GM19324 (cell line): ENCODE measurements around the gene ETNK1.
"Not testable (repeated sequence)": the region's sequence is repeated elsewhere in the genome, so short reads cannot be mapped to it uniquely, and the experiment has no call there.

Experiments
- ATAC-seq: cut with Tn5 transposase; IDR thresholded peaks from one replicate; pipeline ENCODE4 v1.9.1; 2021; ENCODE audit warnings: mild to moderate bottlenecking, moderate library complexity; ENCODE audit not compliant: unreplicated experiment, low FRiP score

Gene ETNK1

DNA sequence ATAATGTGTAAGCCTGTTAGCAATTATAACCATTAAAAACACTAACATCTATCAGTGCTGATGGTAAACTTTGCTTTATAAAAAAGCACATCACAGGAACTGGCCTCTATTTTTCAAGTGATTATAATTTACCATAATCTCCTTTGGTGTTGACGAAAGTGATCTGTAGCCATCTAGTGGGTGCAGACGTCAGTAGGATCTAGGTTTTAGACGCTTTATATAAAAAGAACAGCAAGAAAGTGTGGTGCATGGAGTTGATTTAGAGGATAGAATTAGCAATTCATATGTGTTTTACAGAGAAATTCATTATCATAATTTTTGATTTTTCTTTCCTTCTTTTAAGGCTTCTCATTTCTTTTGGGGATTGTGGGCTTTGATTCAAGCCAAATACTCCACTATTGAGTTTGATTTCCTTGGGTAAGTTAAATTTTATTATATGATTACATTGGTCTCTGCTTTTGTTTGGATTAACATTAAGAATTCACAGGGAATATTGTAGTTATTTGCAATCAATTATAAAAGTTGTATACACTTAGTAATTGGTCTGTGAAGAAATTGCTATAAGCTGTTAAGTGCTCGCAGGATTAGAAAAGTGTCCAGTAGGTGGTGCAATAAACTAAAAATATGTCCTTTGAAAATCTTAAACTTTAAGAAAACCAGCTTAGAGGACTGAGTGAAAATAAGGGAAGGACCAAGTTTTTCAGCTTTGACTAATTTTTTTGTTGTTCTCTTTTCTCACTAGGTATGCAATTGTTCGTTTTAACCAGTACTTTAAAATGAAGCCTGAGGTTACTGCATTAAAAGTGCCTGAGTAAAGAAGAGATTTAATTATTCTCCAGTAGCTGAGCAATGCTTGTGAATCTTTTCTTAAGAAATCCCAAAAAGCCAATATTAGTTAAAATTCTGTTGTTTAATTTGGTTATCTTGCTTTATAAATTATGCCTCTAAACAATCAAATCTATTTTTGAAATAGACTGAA, 59.5 kb downstream of the ETNK1 start:
- no peak for ATAC-seq

DNA sequence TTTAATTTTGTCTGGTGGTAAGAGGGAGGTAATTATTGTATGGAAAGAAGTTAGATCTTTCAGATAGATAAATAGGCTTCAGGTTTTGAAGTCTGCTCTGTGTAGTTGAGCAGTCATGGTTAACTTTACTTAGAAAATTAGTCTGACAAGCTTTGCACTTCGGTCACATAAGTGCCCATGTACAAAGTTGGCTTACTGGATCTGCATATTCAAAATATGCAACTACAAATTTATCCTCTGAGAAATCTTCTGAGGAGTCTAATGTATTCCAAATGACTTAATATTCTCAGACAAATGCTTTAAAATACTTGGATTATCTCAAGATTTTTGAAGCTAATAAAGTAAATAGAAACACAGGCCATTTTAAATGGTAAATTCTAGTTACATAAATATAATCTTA, 61.2 kb downstream of the ETNK1 start:
- ATAC-seq: no peak

DNA sequence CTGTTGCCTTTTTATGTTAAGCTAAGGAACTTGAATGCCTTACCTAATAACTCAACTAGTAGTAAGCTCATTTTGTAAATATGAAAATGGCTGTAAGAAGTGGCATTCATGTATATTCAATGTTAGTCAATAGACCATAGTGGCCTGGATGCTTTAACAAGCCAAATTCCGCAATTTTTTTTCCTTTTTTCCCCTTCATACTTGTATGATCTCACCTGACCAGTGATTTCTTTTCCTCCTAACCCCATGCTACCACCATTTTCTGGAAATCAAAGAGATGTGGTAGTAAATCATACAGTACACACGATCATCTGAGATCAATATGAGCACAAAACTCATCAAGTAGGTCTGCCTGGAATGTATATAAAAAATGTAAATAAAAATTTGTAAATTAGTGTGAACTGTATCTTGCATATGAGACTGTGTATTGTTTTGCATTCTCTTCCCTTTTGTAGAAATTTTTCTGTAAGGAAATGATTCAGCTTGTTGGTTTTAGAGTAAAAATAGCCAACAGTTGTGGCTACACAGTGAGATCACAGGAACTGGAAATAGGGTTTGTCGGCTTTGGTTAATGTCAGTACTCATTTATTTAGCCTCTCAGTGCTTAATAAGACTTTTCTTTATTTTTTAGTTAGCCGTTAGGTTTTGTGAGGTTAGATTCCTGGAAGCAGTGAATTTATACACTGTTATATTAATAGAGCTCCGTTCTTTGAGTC, 62.5 kb downstream of the ETNK1 start:
- peak; percentile 59 for ATAC-seq

DNA sequence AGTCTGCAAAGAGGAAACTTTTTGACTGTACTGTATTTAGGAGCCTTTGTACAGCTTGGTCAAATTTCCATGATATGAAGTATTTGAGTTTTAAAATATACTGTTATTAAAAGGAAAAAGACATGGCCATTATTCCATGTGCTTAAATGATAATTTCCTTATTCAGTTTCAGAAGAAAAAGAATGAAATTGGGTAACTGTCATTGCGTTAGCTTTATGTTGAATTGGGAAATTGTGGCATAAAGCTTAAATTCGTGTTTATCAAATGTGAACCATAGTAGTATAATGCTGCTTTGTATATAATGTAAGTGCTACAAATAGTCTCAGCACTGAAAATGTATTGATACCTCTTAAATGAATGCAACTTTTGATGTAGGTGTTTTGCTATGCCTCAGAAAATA, 64.9 kb downstream of the ETNK1 start:
- no peak for ATAC-seq

DNA sequence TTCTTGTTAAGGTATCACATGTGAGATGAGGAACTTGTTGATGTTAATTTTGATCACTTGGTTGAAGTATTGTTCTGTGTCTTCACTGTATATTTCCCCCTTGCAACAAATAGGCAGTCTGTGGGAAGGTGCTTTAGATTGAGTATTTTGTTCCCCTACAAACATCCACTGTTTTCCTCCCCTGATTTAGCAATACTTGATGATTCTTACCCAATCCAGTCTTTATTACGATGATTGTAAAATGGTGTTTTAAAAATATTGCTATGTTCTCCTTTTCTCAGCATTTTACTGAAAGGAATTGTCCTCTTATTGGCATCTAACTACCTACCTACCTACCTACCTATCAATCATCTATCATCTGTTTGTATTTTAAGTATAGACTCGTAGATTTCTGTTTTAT, 66.3 kb downstream of the ETNK1 start:
- no peak for ATAC-seq

DNA sequence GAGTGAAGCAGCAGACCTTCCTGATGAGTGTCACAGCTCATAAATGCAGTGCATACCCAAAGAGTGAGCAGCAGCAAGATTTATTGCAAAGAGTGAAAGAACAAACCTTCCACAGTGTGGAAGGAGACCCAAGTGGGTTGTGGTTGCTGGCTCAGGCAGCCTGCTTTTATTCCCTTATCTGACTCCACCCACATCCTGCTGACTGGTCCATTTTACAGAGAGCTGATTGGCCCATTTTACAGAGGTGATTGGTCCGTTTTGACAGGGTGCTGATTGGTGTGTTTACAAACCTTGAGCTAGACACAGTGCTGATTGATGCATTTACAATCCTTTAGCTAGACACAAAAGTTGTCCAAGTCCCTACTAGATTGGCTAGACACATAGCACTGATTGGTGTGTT, 67.5 kb downstream of the ETNK1 start:
- ATAC-seq: not testable (repeated sequence)

DNA sequence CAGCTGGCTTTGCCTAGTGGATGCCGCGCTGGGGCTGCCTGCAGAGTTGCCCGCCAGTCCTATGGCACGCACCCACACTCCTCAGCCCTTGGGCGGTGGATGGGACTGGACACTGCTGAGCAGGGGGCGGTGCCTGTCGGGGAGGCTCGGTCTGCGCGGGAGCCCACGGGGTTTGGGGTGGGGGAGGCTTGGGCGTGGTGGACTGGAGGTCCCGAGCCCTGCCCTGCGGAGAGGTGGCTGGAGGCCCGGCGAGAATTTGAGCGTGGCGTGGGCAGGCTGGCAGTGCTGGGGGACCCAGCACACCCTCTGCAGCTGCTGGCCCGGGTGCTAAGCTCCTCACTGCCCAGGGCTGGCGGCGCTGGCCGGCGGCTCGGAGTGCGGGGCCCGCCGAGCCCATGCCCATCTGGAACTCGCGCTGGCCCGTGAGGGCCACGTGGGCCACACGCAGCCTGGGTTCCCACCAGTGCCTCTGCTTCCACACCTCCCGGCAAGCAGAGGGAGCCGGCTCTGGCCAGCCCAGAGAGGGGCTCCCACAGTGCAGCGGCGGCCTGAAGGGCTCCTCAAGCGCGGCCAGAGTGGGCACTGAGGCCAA, 68.1 kb downstream of the ETNK1 start:
- no peak for ATAC-seq

DNA sequence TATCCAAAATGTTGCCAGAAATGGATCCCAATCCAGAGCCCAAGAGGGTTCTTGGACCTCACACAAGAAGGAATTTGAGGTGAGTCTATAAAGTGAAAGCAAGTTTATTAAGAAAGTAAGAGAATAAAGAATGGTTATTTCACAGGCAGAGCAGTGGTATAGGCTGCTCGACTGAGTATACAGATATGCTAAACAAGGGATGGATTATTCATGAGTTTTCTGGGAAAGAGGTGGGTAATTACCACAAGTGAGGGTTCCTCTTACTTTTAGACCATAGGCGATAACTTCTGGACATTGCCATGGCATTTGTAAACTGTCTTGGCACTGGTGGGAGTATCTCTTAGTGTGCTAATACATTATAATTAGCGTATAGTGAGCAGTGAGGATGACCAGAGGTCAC, 73.6 kb downstream of the ETNK1 start:
- no peak for ATAC-seq

DNA sequence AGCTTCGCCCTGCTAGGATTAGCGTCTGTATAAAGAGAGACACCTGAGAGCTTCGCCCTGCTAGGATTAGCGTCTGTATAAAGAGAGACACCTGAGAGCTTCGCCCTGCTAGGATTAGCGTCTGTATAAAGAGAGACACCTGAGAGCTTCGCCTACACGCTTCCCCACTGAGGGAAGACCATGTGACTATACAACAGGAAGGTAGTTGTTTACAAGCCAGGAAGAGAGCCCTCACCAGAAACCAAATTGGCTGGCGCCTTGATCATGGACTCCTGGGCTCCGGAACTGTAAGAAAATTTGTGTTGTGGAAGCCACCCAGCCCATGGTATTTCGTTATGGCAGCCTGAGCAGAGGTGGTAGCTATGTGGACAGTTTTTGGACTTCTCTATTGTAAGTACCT, 74.7 kb downstream of the ETNK1 start:
- not testable (repeated sequence) for ATAC-seq

DNA sequence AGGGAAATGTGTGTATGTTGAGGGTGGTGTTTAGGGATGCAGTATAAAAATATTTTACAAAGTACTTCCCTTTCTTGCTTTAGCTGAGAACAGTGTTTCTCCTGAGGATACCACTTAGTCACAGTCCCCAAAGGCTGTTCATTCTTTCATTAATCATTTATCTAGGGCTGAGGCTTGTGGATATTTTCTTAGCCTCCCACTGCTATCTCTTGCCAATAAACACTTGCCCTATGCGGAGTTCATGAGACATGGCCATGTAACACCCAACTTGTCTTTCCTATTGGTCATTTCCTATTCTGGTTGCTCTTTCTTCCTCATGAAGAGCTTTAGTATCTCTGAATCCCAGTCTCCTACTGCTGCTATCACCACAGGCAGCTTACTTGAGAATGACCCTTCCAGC, 75.1 kb downstream of the ETNK1 start:
- no peak for ATAC-seq

DNA sequence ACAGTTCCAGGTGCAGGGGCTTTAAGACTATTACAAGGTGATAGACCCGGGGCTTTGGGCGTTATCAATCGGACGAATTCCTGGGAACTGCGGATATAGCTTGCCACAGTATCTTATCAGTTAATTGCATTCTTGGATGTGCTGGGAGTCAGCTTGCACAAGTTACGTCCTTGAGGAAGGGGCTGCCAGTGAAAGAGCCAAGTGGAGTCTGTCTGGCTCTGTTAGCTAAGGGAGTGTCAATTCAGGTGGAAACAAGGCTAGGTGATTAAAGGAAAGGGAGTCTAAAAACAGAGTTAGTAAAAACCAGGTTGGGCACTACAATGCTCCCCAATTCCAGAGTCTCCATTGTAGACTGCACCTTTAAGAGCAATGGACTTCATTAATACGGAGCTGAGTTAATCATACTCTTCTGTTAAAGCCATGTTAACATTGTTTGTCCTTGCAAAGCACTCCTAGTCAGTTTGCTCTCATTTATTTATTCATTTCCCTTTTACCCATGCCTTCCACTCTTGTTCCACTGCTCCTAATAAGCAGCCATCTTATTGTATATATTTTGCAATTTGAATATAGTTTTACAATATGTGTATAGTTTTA, 76.3 kb downstream of the ETNK1 start:
- ATAC-seq: not testable (repeated sequence)

DNA sequence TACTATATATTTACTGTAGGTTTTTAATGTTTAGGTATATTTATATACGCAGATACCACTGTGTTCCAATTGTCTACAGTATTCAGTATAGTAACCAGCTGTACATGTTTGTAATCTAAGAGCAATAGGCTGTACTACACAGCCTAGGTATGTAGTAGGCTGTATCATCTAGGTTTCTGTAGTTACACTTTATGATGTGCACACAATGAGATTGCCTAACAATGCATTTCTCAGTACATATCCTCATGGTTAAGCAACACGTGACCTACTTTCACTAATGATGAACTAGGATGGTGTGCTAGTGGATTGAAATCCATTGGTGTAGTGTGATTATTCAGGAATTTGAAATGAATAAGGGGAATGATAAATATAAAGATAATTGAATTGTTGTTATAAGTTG, 77.7 kb downstream of the ETNK1 start:
- ATAC-seq: no peak

DNA sequence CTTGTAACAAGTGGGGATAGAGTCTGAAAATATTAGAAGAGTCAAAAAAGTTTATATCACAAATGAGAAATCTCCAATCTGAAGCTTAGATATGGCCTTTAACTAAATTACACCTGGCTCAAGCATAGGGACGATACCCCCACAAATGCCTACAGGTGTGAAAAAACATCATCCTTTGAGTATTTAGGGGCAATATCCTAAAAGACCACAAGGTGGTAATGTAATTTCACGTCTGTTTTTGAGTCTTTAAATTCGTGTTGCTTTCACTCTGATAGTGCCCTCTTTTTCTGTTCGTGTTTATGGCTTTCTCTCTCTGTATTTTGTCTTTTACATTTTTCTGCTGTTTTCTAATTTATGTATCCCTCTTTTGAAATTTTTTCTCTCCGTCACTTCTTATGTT, 84.3 kb downstream of the ETNK1 start:
- no peak for ATAC-seq

DNA sequence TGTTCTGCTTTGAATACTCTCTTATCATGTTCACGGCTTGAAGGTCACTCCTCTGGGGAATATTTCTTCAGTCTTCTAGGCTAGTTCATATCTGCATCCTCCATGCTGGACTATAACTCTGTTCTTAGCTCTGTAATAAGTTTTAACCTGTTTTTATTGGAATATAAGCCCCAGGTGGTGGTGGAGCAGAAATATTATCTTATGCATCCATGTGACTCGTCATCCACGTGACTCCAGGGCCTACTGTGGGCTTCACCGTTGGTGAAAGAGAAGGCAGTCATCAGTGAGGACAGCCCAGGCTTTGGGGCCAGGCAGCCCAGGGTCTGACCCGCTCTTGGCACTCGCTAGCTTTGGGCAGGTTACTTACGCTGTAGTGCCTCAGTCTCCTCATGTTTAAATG, 87.1 kb downstream of the ETNK1 start:
- ATAC-seq: no peak

DNA sequence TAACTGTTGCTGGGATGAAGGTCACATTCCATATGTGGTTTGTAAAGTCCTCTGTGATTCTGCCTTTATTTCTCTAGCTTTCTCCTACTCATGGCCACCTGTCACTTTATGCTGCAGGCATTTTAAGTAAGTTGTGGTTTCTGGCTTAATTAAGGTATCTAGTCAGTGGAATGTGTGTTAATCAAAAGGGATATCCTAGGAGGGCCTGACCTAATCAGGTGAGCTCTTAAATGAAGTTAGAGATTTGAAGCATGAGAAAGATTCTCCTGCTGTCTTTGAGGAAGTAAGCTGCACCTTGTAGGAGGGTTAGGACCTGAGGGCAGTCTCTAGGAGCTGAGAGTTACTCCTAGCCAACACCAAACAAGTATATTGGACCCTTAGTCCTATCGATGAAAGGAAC, 90.3 kb downstream of the ETNK1 start:
- no peak for ATAC-seq

DNA sequence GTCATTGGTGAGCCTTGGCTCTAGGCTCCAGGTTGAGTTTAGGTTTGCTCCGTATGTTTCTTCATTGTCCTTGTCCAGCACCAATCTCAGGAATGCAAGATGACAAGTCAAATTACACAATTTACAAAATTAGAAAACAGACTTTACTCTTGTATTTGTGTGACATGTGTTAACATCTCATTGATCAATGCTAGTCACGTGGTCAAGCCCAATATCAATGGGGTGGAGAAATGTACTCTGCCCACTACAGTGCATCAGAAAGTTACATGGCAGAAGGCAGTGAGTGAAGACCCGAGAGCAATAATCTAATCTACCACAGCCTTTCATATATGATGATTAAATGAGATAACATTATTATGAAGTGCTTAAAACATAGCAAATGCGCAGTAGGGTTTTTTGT, 94.8 kb downstream of the ETNK1 start:
- no peak for ATAC-seq

DNA sequence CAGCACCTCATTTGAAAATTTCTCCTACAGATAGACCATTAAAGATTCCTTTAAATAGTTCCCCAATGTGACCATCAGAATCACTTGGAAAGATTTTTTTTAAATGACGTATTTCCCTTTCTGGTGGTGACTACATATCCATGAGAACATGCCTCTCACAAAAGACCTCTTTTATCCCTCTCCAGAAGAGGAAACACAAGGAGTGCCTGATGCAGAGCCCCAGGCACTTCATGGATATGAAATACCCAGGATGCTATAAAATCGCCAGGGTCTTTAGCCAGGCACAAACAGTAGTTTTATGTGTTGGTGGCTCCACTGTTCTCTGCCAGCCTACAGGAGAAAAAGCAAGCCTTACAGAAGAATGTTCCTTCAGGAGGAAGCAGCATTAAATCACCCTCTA, 97.1 kb downstream of the ETNK1 start:
- no peak for ATAC-seq

DNA sequence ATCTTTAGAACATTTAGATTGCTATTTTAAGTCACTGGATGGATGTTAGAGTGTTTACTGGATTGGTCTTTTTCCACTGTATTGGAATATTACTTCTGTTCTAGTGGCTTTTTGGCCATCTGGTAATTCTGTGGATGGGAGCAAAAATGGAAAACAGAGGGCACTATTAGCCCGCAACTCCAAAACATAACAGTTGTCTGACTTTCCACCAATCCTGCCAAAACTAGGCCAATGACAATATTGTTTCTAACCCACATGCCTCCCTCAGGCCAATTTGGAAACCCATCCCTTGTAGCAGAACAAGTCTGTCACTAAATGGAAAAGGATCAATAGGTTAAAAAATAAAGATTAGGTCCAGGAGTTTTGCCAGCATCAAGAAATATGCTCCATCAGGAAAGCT, 97.8 kb downstream of the ETNK1 start:
- no peak for ATAC-seq

DNA sequence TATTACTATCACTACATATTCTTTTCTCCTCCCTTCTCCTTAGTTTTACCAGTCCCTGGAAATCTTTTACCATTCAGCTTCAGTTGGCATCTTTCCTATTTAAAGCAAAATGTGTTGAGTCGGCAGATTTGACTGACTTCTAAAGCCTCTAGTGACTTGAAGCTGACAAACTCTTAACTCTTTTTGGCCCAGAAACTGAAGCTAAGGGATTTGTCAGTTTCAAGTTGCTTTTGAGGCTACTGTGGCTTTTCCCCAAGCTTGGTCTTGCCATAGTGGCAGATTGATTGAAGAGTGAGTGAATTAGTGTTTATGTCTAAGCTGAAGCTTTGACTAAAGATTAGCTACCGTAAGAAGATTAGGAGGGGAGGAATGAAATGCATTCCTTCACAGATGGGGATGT, 104.0 kb downstream of the ETNK1 start:
- ATAC-seq: no peak

DNA sequence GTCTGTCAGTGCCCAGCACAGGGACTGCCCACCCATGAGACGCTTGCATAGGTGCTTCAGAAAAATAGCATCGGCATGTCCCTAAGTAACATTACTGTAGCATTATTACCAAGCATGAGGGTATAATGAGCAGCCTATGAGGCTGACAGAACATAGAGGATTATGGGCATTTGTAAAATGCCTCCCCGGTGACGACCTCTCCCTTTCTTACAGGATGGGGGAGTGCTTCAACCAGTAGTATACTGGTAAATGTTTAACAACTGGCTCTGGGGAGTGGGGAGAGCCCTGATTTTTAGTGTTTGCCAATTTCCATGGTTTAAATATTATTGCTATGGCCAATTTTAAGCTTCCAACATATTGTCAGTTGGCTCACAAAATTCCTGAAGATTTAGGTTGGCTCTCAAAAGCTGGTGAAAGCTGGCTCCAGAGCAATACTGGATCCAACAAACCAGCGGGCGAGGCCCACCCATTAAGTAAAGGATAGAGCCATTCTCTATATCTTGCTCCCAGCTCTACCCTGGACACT, 104.5 kb downstream of the ETNK1 start:
- no peak for ATAC-seq

DNA sequence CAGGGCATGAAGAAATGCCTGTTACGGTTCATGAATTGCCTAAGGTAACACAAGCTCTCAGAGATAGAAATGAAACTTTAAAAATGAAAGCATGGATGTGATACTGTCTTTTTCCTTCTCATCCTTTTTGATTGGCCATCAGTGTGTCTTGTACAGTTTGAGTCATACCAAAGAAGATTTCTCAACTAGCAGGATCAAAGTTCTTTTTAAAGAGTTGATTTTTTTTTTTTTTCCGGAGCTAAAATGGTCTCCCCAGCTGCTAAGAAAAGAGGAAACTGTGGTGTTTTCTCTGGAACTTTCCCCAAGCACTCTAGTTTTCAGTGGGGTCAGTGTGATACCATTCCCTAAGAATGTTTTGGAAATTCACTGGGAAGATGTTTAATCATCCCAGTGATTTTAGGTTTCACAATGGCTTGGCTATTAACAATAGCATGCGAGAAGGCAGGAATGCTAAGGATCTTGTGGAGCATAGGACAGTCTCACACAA, 105.0 kb downstream of the ETNK1 start:
- no peak for ATAC-seq
